ENCODE data around the gene AMOTL2. TPM values are rescaled to one million over a fixed set of nuclear protein-coding genes. Genes with fewer than 3 reads are reported as not detected.
A peak's percentile ranks its signal among the peaks of the same experiment; 100 is the strongest.

The AMOTL2 gene
- total and polyA plus RNA-seq, 2 donors: 3.6 to 7.3 TPM

GRCh38 chr3:134375582-134376384 lies 1.5 kb upstream of the AMOTL2 start:
- Histone ChIP-seq H3K4me3 (ENCODE audit: low read length in 2 of 2) (no peak overlapping the region), H3K27me3 (ENCODE audit: control insufficient read depth in 2 of 2, insufficient read depth in 1 of 2, low read length in 1 of 2) (peaks cover 38 to 70% of the 10 kb centered on the region in 2 donors)
- no peak for DNase-seq (ENCODE audit: low read depth in 6 of 9, low spot score in 9 of 9)

GRCh38 chr3:134374791-134375581 lies 739 bp upstream of the AMOTL2 start:
- peaks cover 38 to 73% of the 10 kb centered on the region in 2 donors for H3K27me3 ChIP-seq (ENCODE audit: control insufficient read depth in 2 of 2, insufficient read depth in 1 of 2, low read length in 1 of 2)
- no peaks in the 10 kb centered on the region for H3K36me3 ChIP-seq (ENCODE audit: control insufficient read depth in 2 of 2, insufficient read depth in 2 of 2, low read length in 1 of 2)
- 13% methylated on average over 30 of the region's 30 CpGs for WGBS
- peaks cover 0 to 35% of the 10 kb centered on the region in 2 donors for H3K4me1 ChIP-seq (ENCODE audit: control insufficient read depth in 2 of 2, insufficient read depth in 2 of 2, low read length in 2 of 2)
- peak overlapping the region in 1 of 2 donors; percentile 76 for H3K27ac ChIP-seq (ENCODE audit: low read depth in 1 of 2, low read length in 1 of 2)
- H3K9me3 ChIP-seq (ENCODE audit: control insufficient read depth in 2 of 2, insufficient read depth in 1 of 2, low read length in 1 of 2): no peaks in the 10 kb centered on the region
- H3K4me3 ChIP-seq (ENCODE audit: low read length in 2 of 2): peak overlapping the region in 1 of 2 donors; percentile 44
- DNase-seq (ENCODE audit: low read depth in 6 of 9, low spot score in 9 of 9): no peak

More at GRCh38 chr3:134375582-134376384, 1.5 kb upstream of the AMOTL2 start:
- Histone ChIP-seq H3K9me3 (ENCODE audit: control insufficient read depth in 2 of 2, insufficient read depth in 1 of 2, low read length in 1 of 2) (no peaks in the 10 kb centered on the region), H3K36me3 (ENCODE audit: control insufficient read depth in 2 of 2, insufficient read depth in 2 of 2, low read length in 1 of 2) (no peaks in the 10 kb centered on the region), H3K27ac (ENCODE audit: low read depth in 1 of 2, low read length in 1 of 2) (no peak overlapping the region), H3K4me1 (ENCODE audit: control insufficient read depth in 2 of 2, insufficient read depth in 2 of 2, low read length in 2 of 2) (peaks cover 0 to 30% of the 10 kb centered on the region in 2 donors)
- WGBS: 95% methylated on average over 8 of the region's 8 CpGs

GRCh38 chr3:134373271-134374104 lies 759 bp downstream of the AMOTL2 start:
- Histone ChIP-seq H3K36me3 (ENCODE audit: control insufficient read depth in 2 of 2, insufficient read depth in 2 of 2, low read length in 1 of 2) (no peaks in the 10 kb centered on the region), H3K27ac (ENCODE audit: low read depth in 1 of 2, low read length in 1 of 2) (peak overlapping the region; percentile 76 to 77), H3K4me1 (ENCODE audit: control insufficient read depth in 2 of 2, insufficient read depth in 2 of 2, low read length in 2 of 2) (peaks cover 0 to 35% of the 10 kb centered on the region in 2 donors), H3K27me3 (ENCODE audit: control insufficient read depth in 2 of 2, insufficient read depth in 1 of 2, low read length in 1 of 2) (peaks cover 38 to 73% of the 10 kb centered on the region in 2 donors), H3K9me3 (ENCODE audit: control insufficient read depth in 2 of 2, insufficient read depth in 1 of 2, low read length in 1 of 2) (no peaks in the 10 kb centered on the region), H3K4me3 (ENCODE audit: low read length in 2 of 2) (peak overlapping the region; percentile 34 to 44)
- DNase-seq (ENCODE audit: low read depth in 6 of 9, low spot score in 9 of 9): no peak
- WGBS: 36% methylated on average over 51 of the region's 51 CpGs

GRCh38 chr3:134372396-134373270 lies 1.6 kb downstream of the AMOTL2 start:
- DNase-seq (ENCODE audit: low read depth in 6 of 9, low spot score in 9 of 9): no peak
- Histone ChIP-seq H3K4me1 (ENCODE audit: control insufficient read depth in 2 of 2, insufficient read depth in 2 of 2, low read length in 2 of 2) (peaks cover 0 to 35% of the 10 kb centered on the region in 2 donors), H3K4me3 (ENCODE audit: low read length in 2 of 2) (peak overlapping the region; percentile 34 to 44), H3K27ac (ENCODE audit: low read depth in 1 of 2, low read length in 1 of 2) (peak overlapping the region in 1 of 2 donors; percentile 17), H3K9me3 (ENCODE audit: control insufficient read depth in 2 of 2, insufficient read depth in 1 of 2, low read length in 1 of 2) (no peaks in the 10 kb centered on the region), H3K36me3 (ENCODE audit: control insufficient read depth in 2 of 2, insufficient read depth in 2 of 2, low read length in 1 of 2) (no peaks in the 10 kb centered on the region), H3K27me3 (ENCODE audit: control insufficient read depth in 2 of 2, insufficient read depth in 1 of 2, low read length in 1 of 2) (peaks cover 38 to 70% of the 10 kb centered on the region in 2 donors)
- 91% methylated on average over 9 of the region's 9 CpGs for WGBS

GRCh38 chr3:134371542-134372324 lies 2.5 kb downstream of the AMOTL2 start:
- peaks cover 37 to 63% of the 10 kb centered on the region in 2 donors for H3K27me3 ChIP-seq (ENCODE audit: control insufficient read depth in 2 of 2, insufficient read depth in 1 of 2, low read length in 1 of 2)
- no peak for DNase-seq (ENCODE audit: low read depth in 6 of 9, low spot score in 9 of 9)
- no peak overlapping the region for H3K4me3 ChIP-seq (ENCODE audit: low read length in 2 of 2)
- no peak overlapping the region for H3K27ac ChIP-seq (ENCODE audit: low read depth in 1 of 2, low read length in 1 of 2)
- H3K9me3 ChIP-seq (ENCODE audit: control insufficient read depth in 2 of 2, insufficient read depth in 1 of 2, low read length in 1 of 2): no peaks in the 10 kb centered on the region
- 83% methylated on average over 7 of the region's 7 CpGs for WGBS
- peaks cover 0 to 35% of the 10 kb centered on the region in 2 donors for H3K4me1 ChIP-seq (ENCODE audit: control insufficient read depth in 2 of 2, insufficient read depth in 2 of 2, low read length in 2 of 2)
- no peaks in the 10 kb centered on the region for H3K36me3 ChIP-seq (ENCODE audit: control insufficient read depth in 2 of 2, insufficient read depth in 2 of 2, low read length in 1 of 2)

GRCh38 chr3:134370611-134371531 lies 3.4 kb downstream of the AMOTL2 start:
- no peak overlapping the region for H3K4me3 ChIP-seq (ENCODE audit: low read length in 2 of 2)
- peaks cover 30 to 54% of the 10 kb centered on the region in 2 donors for H3K27me3 ChIP-seq (ENCODE audit: control insufficient read depth in 2 of 2, insufficient read depth in 1 of 2, low read length in 1 of 2)
- H3K36me3 ChIP-seq (ENCODE audit: control insufficient read depth in 2 of 2, insufficient read depth in 2 of 2, low read length in 1 of 2): no peaks in the 10 kb centered on the region
- no peaks in the 10 kb centered on the region for H3K9me3 ChIP-seq (ENCODE audit: control insufficient read depth in 2 of 2, insufficient read depth in 1 of 2, low read length in 1 of 2)
- no peak for DNase-seq (ENCODE audit: low read depth in 6 of 9, low spot score in 9 of 9)
- 92% methylated on average over 34 of the region's 34 CpGs for WGBS
- peaks cover 0 to 35% of the 10 kb centered on the region in 2 donors for H3K4me1 ChIP-seq (ENCODE audit: control insufficient read depth in 2 of 2, insufficient read depth in 2 of 2, low read length in 2 of 2)
- no peak overlapping the region for H3K27ac ChIP-seq (ENCODE audit: low read depth in 1 of 2, low read length in 1 of 2)

GRCh38 chr3:134369861-134370596 lies 4.2 kb downstream of the AMOTL2 start:
- no peak overlapping the region for H3K27ac ChIP-seq (ENCODE audit: low read depth in 1 of 2, low read length in 1 of 2)
- no peak overlapping the region for H3K4me3 ChIP-seq (ENCODE audit: low read length in 2 of 2)
- WGBS: 94% methylated on average over 2 of the region's 2 CpGs
- H3K9me3 ChIP-seq (ENCODE audit: control insufficient read depth in 2 of 2, insufficient read depth in 1 of 2, low read length in 1 of 2): no peaks in the 10 kb centered on the region
- no peak for DNase-seq (ENCODE audit: low read depth in 6 of 9, low spot score in 9 of 9)
- H3K4me1 ChIP-seq (ENCODE audit: control insufficient read depth in 2 of 2, insufficient read depth in 2 of 2, low read length in 2 of 2): peaks cover under 1 to 37% of the 10 kb centered on the region in 2 donors
- H3K27me3 ChIP-seq (ENCODE audit: control insufficient read depth in 2 of 2, insufficient read depth in 1 of 2, low read length in 1 of 2): peaks cover 22 to 46% of the 10 kb centered on the region in 2 donors
- H3K36me3 ChIP-seq (ENCODE audit: control insufficient read depth in 2 of 2, insufficient read depth in 2 of 2, low read length in 1 of 2): no peaks in the 10 kb centered on the region

Data from thymus (tissue), 11 donors.